OCI-M1 (cell line): ENCODE results near the gene UNC5A.

Experiments used
- DNase-seq: peaks from one replicate; lab custom pipeline; 2025; lab: John Stamatoyannopoulos, UW

Gene UNC5A

DNA sequence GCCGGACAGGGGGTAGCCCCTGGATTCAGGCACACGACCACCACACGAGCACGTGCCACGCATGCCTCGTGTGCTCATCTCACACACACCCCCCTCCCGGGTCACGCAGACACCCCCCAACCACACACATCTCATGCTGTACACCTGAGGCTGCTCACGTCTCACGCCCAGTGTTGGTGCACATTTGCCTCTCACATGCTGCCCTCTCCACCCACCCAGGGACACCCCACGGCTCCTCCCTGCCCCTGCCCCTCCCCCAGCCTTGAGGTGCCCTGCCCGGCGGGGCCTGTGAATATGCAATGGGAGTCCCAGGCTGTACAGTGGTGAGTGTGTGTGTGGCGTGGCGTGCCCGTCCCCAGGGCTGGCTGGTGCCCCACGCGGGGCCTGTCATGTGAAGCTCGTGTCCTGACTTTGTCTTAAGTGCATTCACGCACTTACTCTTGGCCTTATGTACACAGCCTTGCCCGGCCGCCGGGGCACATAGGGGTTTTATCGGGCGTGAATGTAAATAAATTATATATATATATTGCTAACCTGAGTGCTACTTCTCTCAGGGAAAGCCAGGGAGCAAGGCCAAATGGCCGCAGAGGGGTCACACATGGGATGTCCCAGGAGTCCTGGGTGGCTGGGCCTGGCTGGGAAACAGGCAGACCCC, 70.1 kb downstream of the UNC5A start:
- DNase-seq = no peak

DNA sequence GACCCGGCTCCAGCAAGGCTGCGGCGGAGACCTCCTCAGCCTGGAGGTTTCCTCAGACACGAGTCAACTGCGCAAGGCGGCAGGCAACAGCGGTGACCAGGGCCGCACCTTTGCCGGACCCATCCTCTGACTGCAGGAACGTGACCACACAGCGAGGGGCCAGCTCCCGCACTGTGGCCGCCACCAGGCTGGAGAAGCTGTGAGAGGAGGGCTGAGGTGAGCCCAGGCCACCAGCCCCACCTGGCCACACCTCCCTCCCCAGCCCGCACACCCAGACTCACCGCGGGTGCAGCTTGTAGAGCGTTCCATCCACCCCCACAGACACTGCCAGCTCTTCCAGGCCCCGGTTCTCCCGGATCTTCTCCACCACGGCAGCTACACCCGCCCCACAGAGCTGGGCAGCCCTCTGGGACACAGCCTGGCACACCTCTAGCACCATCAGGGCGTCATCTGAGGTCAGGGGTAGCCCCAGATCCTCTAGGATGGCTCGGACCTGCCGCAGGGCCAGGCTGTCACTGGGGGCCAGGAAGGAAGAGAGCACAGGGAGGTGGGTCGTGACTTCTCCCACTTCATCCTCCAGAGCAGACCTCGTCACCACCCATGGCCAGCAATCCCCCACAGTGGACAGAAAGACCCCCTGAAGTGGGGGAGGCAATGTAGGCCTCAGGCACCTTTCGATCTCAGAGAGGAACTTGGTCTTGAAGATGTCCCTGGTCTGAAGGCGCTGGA, 70.8 kb downstream of the UNC5A start:
- DNase-seq = no peak

GRCh38 chr5:176881816-176882566, 71.6 kb downstream of the UNC5A start:
- DNase-seq = no peak

GRCh38 chr5:176882567-176882903, 72.2 kb downstream of the UNC5A start:
- no peak for DNase-seq

GRCh38 chr5:176883700-176884570, 73.6 kb downstream of the UNC5A start:
- no peak for DNase-seq

DNA sequence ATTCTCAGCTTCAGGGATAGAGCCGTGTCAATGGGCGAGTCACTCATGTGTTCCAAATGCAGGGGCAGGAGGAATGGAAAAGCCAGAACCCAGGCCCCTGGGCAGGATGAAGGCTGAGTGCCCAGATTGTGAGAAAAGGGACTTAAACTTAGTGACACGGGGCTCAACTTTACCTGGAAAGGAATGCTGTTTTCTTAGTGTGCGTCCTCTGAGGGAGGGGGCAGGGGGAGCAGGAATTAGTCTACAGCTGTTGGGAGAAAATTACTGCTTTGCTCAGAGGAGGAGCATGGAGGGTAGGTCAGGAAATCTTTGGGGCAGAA, 74.2 kb downstream of the UNC5A start:
- no peak for DNase-seq

GRCh38 chr5:176886336-176887251, 76.2 kb downstream of the UNC5A start:
- no peak for DNase-seq

GRCh38 chr5:176887252-176887849, 77.0 kb downstream of the UNC5A start:
- DNase-seq = no peak

- DNase-seq = no peak
Observed at GRCh38 chr5:176888016-176888864, 77.9 kb downstream of the UNC5A start.

- DNase-seq = no peak
Observed at GRCh38 chr5:176888865-176889165, 78.5 kb downstream of the UNC5A start.

DNA sequence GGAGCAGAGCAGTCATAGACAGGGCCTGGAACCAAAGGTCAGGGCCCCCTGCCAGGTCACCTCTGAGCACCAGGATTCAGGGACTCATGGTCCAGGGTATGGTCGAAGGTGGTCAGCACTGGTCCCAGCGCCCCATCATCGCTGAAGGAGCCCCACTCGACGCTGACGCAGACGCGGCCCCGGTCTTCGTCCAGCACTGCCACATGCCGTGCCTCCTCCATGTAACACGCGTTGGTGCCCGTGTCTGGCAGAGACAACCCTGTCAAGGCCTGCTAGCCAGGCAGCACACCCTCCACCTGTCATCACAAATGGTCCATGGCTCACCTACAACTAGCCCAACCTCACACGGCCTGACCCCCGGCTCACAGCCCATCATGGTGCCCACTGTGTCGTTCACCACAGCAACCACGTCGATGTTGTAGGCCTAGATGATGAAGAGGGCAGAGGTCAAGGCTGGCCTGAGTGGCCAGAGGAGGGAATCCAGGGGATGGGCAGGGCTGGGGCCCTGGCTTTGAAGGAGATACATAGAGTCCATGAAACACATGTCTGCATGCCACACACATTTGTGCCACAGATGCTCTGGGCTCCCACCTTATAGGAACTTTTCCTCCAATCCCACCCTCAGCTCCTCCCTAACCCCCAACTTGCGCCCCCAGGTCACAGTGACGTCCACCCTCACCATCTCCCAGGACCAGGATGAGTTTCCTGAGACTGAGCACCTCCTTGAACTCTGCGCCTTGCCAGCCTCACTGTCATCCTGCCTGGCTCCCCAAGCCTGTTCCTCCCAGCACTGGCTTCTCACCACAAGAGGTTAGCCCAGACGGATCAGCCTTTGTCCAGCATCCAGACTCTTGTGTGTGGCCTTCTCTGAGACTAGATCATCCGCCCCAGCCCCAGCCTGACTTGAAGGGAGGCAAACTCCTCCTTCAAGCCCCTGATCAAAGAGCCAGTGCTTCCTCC, 79.2 kb downstream of the UNC5A start:
- DNase-seq = no peak

GRCh38 chr5:176890455-176891330, 80.3 kb downstream of the UNC5A start:
- no peak for DNase-seq

GRCh38 chr5:176891331-176891958, 81.1 kb downstream of the UNC5A start:
- DNase-seq = no peak

- no peak for DNase-seq
Observed at GRCh38 chr5:176892663-176893062, 82.3 kb downstream of the UNC5A start.

DNA sequence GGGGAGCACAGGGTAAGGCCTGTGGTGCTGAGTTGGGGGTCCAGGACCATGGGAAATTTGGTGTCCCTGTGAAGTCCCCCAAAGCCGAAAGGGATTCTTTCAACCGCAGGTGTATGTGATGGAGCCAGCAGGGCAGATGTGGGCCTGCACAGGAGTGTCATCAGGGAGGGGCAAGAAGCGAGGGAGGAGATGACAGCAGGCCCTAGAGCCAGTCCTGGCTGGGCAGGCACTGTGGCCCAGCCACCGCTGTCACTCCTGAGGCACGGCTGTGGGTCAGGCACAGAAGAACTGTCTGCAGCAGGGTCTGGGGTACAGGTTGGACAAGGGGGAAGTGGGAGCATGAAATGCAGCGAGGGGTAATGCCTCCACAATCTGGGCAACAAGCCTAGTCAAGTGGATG, 83.9 kb downstream of the UNC5A start:
- DNase-seq = no peak

GRCh38 chr5:176895831-176896230, 85.5 kb downstream of the UNC5A start:
- DNase-seq = no peak

DNA sequence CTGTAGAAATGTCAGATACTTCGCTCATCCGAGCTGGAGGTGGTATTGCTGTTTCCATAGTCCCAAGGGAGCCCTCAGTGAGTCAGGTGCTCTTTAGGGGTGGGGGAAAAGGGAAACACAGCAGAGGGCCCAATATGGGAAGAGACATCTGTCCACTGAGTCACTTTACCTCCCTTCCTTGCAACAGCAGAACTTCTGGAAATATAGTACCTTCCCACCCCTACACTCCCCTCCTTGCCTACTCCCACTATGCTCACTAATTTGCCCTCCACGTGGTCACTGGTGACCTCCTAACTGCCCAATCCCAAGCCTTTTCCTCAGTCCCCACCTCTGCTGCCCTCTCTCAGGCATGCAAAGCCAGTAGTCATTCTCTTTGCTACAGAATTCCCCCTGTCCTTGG, 86.9 kb downstream of the UNC5A start:
- no peak for DNase-seq
